ENCODE data around the gene GDE1.

The GDE1 gene

DNA sequence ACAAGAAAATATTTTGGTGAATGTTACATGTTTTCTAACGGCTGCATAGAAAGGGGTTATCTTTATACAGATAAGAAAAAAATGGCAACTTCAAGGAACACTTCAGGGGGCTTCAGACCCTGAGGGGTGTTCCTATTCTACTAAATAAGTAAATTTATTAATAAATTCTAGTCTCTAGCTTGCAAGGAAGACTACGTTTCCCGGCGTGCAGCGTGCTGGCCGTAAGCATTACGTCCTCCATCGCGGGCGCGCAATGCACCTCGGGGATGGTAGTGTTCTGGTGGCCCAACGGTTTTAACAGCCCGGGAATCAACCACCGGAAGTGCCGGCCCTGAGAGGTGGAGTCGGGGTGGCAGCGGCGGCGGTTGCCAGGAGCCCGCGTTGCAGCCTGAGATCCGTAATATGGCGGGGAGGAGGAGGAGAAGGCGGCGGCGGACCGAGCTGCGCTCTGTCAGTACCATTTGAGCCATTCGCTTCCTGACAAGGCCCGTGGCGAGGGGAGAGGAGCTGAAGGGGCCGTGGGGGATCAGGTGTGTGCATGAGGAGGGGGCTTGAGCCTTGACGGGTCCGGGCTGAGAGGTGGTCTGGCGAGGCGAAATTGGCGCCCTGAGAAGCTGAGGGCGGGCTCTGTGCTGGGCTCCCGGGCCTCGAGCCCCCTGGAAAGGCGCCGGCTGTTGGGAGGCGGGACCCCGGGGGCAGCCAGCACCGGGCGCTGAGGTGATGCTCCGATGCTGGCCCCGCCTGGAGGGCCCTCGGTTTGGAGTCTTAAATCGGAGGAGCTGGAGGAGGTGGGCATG lies 1.9 kb upstream of the GDE1 start, which contains the start of gene CCP110:
CCP110 (plus strand) TSS at position 384 of the 797 bp plus-strand sequence. CDS start 3,940 bp downstream, outside the sequence.
- FAIRE-seq: peak; percentile 72

GRCh38 chr16:19523184-19523558 lies 1.3 kb upstream of the GDE1 start:
- no peak for FAIRE-seq

DNA sequence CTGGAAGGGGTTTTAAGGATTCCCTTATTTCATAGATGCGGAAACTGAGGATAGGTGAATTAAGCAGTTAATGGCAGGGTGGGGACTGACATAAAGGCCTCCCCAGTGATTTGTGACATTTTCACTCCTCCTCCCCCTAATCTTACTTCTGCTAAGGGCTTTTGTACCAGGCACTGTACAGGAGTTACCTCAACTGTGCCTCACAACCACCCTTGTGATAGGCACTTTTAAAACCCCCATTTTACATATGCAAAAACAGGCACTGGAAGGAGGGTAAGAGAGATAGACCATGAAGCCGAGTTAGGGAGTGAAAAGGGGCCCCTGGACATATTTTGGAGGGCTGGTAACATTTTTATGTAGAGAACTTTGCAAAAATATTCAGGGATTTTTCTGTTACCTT lies 862 bp upstream of the GDE1 start:
- FAIRE-seq: no peak

DNA sequence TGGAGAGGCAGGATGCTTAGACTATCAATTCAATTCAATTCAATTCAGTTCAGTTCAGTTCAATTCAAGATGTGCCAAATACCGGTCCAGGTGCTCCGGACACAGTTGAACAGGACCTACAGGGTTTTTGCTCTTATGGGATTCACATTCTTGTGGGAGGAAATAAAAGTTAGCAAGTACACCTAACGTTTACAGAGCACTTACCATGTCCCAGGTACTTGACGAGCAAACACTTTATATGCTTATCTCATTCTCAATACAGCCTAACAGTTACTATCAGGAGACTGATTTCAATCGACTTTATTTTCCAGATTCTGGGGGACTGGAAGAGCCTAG lies 467 bp upstream of the GDE1 start:
- no peak for FAIRE-seq

DNA sequence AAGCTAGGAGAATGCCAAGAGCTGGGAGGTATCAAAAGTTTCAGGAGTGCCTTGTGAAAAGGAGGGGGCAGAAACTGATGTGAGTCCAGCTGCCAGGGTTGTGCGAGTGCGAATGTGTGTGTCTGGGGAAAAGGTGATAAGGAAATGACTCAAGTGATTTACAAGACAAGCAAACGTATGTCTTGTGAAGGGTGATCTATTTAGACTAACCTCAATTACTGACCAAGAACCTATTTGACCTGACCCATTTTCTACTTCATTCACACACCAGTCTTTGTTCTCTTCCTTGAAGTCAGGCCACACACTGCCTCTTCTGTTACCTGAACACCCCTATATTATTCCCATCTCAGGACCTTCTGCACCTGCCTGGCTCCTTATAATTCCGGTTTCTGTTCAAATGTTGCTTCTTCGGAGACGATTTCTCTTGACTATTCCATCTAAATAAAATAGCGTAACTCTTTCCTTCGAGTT lies 1.0 kb downstream of the GDE1 start:
- no peak for FAIRE-seq

DNA sequence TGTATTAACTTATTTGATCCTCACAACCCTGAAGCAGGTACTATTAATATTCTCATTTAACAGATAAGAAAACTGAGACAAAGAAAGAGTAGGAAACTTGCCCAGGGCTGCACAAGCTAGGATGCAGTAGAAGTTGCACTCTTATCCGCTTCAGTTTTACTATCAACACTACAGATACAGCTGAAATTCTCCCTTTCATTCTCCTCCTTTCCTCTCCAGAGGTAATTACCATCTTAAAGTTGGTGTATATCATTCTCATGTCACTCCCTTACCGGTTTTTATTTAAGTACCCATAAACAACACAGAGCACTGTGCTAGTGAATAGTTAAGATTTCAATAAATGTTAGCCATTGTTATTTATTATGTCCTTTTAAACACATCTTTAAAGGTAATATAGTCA lies 3.5 kb downstream of the GDE1 start:
- no peak for FAIRE-seq

DNA sequence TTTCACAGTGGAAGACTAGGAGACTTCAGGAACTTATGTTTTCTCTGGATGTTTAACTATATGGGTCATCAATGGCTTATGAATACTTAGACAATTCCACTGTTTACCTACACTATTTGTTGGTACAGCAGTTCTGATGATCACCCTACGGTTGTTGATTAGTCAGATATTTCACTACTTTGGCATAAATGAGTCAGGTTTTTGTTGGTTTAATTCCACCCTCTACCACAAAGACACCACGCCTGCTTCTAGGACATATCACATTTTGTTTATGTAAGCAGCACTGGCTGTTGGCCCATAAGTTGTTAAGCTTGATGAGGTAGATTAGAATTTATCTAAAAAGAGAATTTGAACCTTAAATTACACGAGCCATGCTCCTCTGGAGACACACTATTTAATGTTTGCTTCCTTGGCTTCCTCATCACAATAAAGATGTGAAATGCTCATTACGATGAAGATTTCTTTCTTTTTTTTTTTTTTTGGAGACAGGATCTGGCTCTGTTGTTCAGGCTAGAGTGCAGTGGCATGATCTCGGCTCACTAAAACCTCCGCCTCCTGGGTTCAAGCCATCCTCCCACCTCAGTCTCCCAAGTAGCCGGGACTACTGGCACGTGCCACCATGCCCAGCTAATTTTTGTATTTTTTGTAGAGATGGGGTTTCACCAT lies 4.3 kb downstream of the GDE1 start:
- FAIRE-seq: no peak

DNA sequence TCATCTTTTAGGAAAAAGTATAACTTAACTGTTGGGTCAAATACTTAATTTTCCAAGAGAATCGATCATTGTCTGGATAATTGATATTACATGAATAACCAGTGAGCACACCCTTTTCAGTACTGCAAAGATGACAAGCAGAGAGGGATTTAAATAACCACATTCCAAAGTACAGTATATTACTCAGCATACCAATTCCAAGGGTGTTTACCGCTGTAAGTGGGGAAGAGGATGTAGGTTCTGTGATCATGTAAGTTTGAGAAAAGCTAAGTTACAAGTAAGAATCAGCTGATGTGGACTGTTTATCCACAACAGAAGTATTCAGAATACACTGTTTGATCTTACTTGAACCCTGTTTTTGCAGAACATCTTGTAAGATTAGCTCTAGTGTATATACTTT lies 6.1 kb downstream of the GDE1 start:
- FAIRE-seq: no peak

- no peak for FAIRE-seq
These were observed 8.4 kb downstream of the GDE1 start for GRCh38 chr16:19513377-19514053.

- FAIRE-seq: no peak
These were observed 9.6 kb downstream of the GDE1 start for GRCh38 chr16:19512297-19512696.

GRCh38 chr16:19507867-19508266 lies 14.0 kb downstream of the GDE1 start:
- no peak for FAIRE-seq

DNA sequence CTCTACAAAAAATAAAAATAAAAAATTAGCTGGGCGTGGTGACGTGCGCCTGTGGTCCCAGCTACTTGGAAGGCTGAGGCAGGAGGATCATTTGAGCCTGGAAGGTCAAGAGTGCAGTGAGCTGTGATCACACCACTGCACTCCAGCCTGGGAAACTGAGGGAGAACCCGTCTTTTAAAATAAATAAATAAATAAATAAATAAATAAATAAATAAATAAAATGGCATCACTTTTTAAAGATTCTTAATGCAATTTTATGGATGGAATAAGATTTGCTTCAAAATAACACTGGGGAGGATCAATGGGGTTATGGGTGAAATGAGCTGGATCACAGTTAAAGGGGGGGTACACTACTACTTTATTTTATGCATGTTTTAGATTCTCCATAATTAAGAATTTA lies 14.9 kb downstream of the GDE1 start:
- no peak for FAIRE-seq

DNA sequence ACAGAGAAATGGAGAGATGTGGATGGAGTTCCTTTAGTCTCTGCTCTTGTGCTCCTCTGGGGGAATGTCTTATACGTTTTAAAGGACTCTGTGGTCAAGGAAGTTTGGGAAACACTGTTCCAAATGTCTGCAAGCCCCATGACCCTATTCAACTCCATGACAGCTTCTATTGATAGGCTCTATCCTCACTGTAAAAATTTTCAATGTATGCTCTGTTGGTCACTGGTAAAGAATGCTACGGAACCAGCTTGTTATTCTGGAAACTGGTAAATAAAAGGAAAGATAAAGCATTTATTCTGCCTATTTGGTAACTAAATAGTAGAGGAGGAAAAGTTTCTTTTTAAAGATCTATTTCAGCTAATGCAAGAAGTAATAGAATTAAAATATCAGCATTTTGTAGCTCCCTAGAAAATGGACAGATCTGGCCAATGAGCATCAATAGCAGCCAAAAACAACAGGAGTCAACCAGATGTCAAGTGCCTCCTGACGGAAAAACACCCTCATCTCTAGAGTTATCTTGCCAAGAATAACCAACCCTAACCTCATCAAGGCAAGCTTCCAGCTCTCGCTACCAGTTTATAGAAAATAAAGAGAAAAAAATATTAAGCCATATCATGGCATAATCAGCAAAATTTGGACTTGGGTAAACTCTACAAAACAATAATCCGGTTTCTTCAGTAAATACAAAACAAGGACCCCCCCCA lies 16.1 kb downstream of the GDE1 start:
- FAIRE-seq: no peak

- no peak for FAIRE-seq
These were observed 18.3 kb downstream of the GDE1 start for GRCh38 chr16:19503461-19504075.

GRCh38 chr16:19502395-19503131 lies 19.3 kb downstream of the GDE1 start:
- FAIRE-seq: no peak

DNA sequence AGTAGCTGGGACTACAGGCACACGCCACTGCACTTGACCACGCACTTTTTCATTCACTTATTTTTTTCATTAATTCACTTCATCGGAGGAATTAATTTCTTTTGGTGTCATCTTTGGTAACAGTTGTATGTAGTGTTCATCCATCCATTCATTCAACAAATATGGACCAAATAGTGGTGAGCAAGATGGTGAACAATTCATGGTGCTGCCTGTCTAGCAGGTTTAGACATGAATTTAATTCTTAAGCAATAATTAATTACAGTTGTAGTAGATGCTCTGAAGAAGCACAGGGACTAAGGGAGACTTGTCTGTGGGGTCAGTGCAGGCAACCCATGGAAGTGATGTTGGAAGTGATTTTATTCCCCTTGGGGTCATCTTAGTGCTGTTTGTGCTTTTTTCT lies 22.4 kb downstream of the GDE1 start:
- FAIRE-seq: no peak

GRCh38 chr16:19499006-19499405 lies 22.9 kb downstream of the GDE1 start:
- FAIRE-seq: no peak

DNA sequence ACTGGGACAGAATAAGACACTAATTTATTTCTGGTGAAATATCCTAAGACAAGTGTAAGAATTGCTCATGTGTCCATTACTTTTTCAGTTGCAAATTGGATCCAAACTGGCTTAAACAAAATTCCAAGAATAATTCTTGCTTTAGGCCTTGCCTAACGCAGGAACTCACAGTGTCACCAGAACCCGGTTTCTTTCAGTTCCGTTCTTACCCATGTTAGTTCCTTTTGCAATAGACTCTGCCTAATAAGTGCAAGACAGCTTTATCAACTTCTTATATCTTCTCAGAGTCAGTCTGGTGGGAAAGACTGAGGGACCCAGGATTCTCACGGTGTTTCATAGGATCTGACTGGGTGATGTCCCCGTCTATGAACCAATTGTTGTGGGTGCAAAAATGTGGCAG lies 24.7 kb downstream of the GDE1 start:
- no peak for FAIRE-seq

DNA sequence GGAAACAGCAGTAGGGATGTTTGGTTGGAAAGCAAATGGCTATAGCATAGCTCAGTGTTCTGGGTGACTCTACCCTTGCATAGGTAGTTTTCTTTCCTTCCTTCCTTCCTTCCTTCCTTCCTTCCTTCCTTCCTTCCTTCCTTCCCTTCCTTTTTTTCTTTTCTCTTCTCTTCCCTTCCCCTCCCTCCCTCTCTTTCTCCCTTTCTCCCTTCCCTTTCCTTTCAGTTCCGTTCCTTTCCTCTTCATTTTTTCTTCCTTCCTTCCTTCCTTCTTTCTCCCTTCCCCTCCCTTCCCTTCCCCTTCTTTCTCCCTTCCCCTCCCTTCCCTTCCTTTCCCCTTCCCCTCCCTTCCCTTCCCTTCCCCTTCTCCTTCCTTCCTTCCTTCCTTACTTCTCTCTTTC lies 31.3 kb downstream of the GDE1 start:
- FAIRE-seq: no peak

- no peak for FAIRE-seq
These were observed 33.7 kb downstream of the GDE1 start for GRCh38 chr16:19488213-19488640.

DNA sequence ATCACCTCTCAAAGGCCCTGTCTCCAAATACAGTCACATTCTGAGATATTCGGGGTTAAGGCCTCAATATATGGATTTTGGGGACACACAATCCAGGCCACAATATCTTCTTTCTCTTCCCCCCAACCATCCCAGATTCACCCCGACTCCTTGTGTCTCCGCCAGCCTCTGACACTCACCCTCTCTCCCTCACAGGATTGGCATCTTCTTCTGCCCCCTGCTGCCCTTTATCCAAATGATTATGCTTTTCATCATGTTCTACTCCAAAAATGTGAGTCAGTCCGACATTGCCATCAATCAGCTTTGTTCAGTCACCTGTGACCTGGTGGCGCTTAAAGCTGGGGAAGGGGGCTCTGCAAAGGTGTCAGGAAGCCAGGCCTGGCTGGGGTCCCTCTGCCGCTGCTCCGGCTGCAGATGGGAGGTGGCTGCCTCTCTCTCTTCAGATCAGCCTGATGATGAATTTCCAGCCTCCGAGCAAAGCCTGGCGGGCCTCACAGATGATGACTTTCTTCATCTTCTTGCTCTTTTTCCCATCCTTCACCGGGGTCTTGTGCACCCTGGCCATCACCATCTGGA lies 35.1 kb downstream of the GDE1 start:
- no peak for FAIRE-seq

- no peak for FAIRE-seq
These were observed 35.8 kb downstream of the GDE1 start for GRCh38 chr16:19486051-19486450.
